Endothelial cell (in vitro differentiated cells): ENCODE measurements around the gene MACF1. TPM values are rescaled to one million over a fixed set of nuclear protein-coding genes. Genes with fewer than 3 reads are reported as not detected.

Experiments
- DNase-seq: peaks from one replicate; pipeline ENCODE4 v3.0.0; 2021; ENCODE audit warnings: low spot score
- H3K27ac Mint-ChIP-seq: one replicate; pipeline ENCODE4 v1.8.0; 2021; ENCODE audit warnings: mixed read lengths, inconsistent platforms; ENCODE audit not compliant: unreplicated experiment
- H3K27me3 Mint-ChIP-seq: one replicate; pipeline ENCODE4 v1.8.0; 2021; ENCODE audit warnings: mild to moderate bottlenecking, moderate library complexity, mixed read lengths, inconsistent platforms; ENCODE audit not compliant: unreplicated experiment
- H3K36me3 Mint-ChIP-seq: one replicate; pipeline ENCODE4 v1.8.0; 2021; ENCODE audit warnings: mild to moderate bottlenecking, low read depth, mixed read lengths, inconsistent platforms; ENCODE audit not compliant: unreplicated experiment
- H3K4me1 Mint-ChIP-seq: one replicate; pipeline ENCODE4 v1.8.0; 2021; ENCODE audit warnings: mild to moderate bottlenecking, mixed read lengths, inconsistent platforms; ENCODE audit not compliant: unreplicated experiment
- H3K4me3 Mint-ChIP-seq: one replicate; pipeline ENCODE4 v1.8.0; 2021; ENCODE audit warnings: mild to moderate bottlenecking, mixed read lengths, inconsistent platforms; ENCODE audit not compliant: unreplicated experiment
- H3K9me3 Mint-ChIP-seq: one replicate; pipeline ENCODE4 v1.8.0; 2021; ENCODE audit warnings: mixed read lengths, inconsistent platforms; ENCODE audit not compliant: unreplicated experiment
- CTCF ChIP-seq: fragments of 200-600 bp; sonication (generic); IDR thresholded peaks from one replicate; pipeline ENCODE4 v1.5.0; 2021; ENCODE audit warnings: antibody characterized with exemption; ENCODE audit not compliant: unreplicated experiment
- total RNA-seq: library from RNA; stranded (reverse); fragmentation: NEBNext Ultra II Directional; extraction: Animal tissue kit (Norgen Biotek cat#: 25700); gene quantifications from one replicate; pipeline ENCODE4 v1.2.1, GENCODE V29; 2021; ENCODE audit not compliant: unreplicated experiment

The MACF1 gene
- total RNA-seq, 1 donor from 2014 or later: 511 TPM

- Mint-ChIP-seq H3K9me3 (no peaks in the 10 kb centered on the region), H3K4me1 (peaks cover 17% of the 10 kb centered on the region), H3K27ac (peak overlapping the region; percentile 55), H3K4me3 (no peak overlapping the region), H3K27me3 (peaks cover 4% of the 10 kb centered on the region), H3K36me3 (peaks cover 15% of the 10 kb centered on the region)
- no peak for TF ChIP-seq CTCF
- no peak for DNase-seq
Measured at GRCh38 chr1:39230261-39231190, 26.0 kb downstream of the MACF1 start.

GRCh38 chr1:39236971-39237370 is 32.5 kb downstream of the MACF1 start:
- no peak for TF ChIP-seq CTCF
- Mint-ChIP-seq H3K4me3 (peak overlapping the region; percentile 51), H3K4me1 (peaks cover 26% of the 10 kb centered on the region), H3K9me3 (no peaks in the 10 kb centered on the region), H3K27me3 (peaks cover 7% of the 10 kb centered on the region), H3K36me3 (peaks cover 29% of the 10 kb centered on the region), H3K27ac (no peak overlapping the region)
- DNase-seq: no peak

DNA sequence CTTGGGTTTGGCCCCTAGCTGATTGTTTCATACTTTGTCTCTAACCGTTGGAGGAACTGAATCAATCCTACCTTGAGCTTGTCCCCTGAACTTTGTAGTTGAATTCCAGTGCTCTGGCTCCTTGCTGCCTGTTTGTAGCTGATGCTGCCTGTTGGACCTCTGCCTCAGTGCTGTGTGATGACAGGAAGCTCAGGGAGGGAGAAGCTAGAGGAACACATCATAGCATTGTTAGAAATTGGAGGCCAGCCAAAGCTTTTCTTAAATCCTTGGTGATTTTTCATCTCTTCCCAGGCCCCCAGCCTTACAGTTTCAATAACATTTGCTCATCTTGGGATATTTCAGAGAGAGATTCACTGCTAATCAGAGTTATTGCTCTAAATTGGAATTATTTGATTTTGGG is 34.0 kb downstream of the MACF1 start:
- peaks cover 7% of the 10 kb centered on the region for H3K27me3 Mint-ChIP-seq
- no peak overlapping the region for H3K4me3 Mint-ChIP-seq
- H3K36me3 Mint-ChIP-seq: peaks cover 20% of the 10 kb centered on the region
- TF ChIP-seq CTCF: no peak
- no peak for DNase-seq
- peaks cover 26% of the 10 kb centered on the region for H3K4me1 Mint-ChIP-seq
- peak overlapping the region; percentile 64 for H3K27ac Mint-ChIP-seq
- H3K9me3 Mint-ChIP-seq: no peaks in the 10 kb centered on the region

- H3K27ac Mint-ChIP-seq: peak overlapping the region; percentile 27
- H3K4me1 Mint-ChIP-seq: peaks cover 26% of the 10 kb centered on the region
- H3K27me3 Mint-ChIP-seq: peaks cover 6% of the 10 kb centered on the region
- no peak for TF ChIP-seq CTCF
- DNase-seq: no peak
- peaks cover 19% of the 10 kb centered on the region for H3K36me3 Mint-ChIP-seq
- no peaks in the 10 kb centered on the region for H3K9me3 Mint-ChIP-seq
- no peak overlapping the region for H3K4me3 Mint-ChIP-seq
Measured at GRCh38 chr1:39239968-39240367, 35.5 kb downstream of the MACF1 start.

- no peaks in the 10 kb centered on the region for H3K9me3 Mint-ChIP-seq
- no peak overlapping the region for H3K27ac Mint-ChIP-seq
- H3K4me3 Mint-ChIP-seq: no peak overlapping the region
- DNase-seq: no peak
- TF ChIP-seq CTCF: no peak
- peaks cover 4% of the 10 kb centered on the region for H3K36me3 Mint-ChIP-seq
- H3K27me3 Mint-ChIP-seq: peaks cover 4% of the 10 kb centered on the region
- peaks cover 17% of the 10 kb centered on the region for H3K4me1 Mint-ChIP-seq
Measured at GRCh38 chr1:39243302-39243701, 38.8 kb downstream of the MACF1 start.
